Ovary (tissue), 9 donors: ENCODE data around the gene CNNM1. TPM values are rescaled to one million over a fixed set of nuclear protein-coding genes. Genes with fewer than 3 reads are reported as not detected.

ENCODE experiments used
- DNase-seq, 5 donors: peaks; one replicate each; pipeline ENCODE4 v3.0.0-alpha.2; 2019 to 2020
- H3K27ac ChIP-seq, 2 donors: fragments of 200-600 bp; one replicate each; pipeline versions ENCODE4 v1.5.1 to v1.8.0; 2019 to 2022
- H3K27me3 ChIP-seq: fragments of 200-600 bp; one replicate; pipeline ENCODE4 v1.8.0; 2022
- H3K36me3 ChIP-seq: fragments of 200-600 bp; sonication (generic); one replicate; pipeline ENCODE4 v1.5.1; 2019
- H3K4me1 ChIP-seq: one replicate; pipeline ENCODE4 v1.8.1; 2013; ENCODE audit warnings: mild to moderate bottlenecking, moderate library complexity; ENCODE audit not compliant: insufficient read depth
- H3K4me3 ChIP-seq: fragments of 200-600 bp; sonication (generic); one replicate; pipeline ENCODE4 v1.5.1; 2017
- H3K9me3 ChIP-seq, 2 donors: fragments of 200-600 bp in 1 of 2; sonication (generic) in 1 of 2; one replicate each; pipeline versions ENCODE4 v1.5.1 to v1.8.1; 2013 to 2019; ENCODE audit warnings: mild to moderate bottlenecking in 1 of 2, moderate library complexity in 1 of 2
- CTCF ChIP-seq, 3 donors: fragments of 450-650 bp in 2 of 3; fragments of 200-600 bp in 1 of 3; IDR thresholded peaks; one replicate each; pipeline versions ENCODE4 v1.5.1 to v1.8.0; 2016 to 2022; ENCODE audit warnings: antibody characterized with exemption in 3 of 3, mild to moderate bottlenecking in 1 of 3
- EP300 ChIP-seq: sonication (generic); formaldehyde crosslinking; IDR thresholded peaks from one replicate; pipeline ENCODE4 v1.6.1; 2017; ENCODE audit warnings: antibody characterized with exemption
- POLR2A ChIP-seq: fragments of 450-650 bp; IDR thresholded peaks from one replicate; pipeline ENCODE4 v1.6.1; 2017; ENCODE audit warnings: antibody characterized with exemption, mild to moderate bottlenecking, moderate library complexity
- WGBS, 3 donors: extraction: QIAGEN DNeasy Blood & Tissue Kit in 1 of 3; methylation state at CpG; one replicate each; pipeline versions ENCODE4 v1.1.5 to v1.1.7; 2013 to 2017; 5-methylcytosine and 5-hydroxymethylcytosine counted together
- intact Hi-C, 4 donors: fragments of 100-400 bp; cut with DNase I; formaldehyde crosslinking; loops; one replicate each; pipeline versions ENCODE4 v1.11.0 to v1.15.1; 2022 to 2023
- polyA plus RNA-seq, 2 donors: library from polyadenylated mRNA; stranded (reverse); fragments of 200-250 nt in 1 of 2; fragments of 350-450 nt in 1 of 2; fragmentation: Illumina TruSeq in 1 of 2; extraction: RNeasy Lipid Tissue Mini Kit (QIAGEN cat#74804) in 1 of 2; gene quantifications; one replicate each; pipeline ENCODE4 v1.2.3, GENCODE V29; 2013 to 2014
- total RNA-seq, 7 donors: library from RNA; depleted of rRNA in 2 of 7; stranded (reverse); fragments of >200 nt in 2 of 7; fragmentation: NEBNext Ultra II Directional in 3 of 7; extraction: Animal tissue kit (Norgen Biotek cat#: 25700) in 3 of 7; gene quantifications; one replicate each; pipeline versions ENCODE4 v1.1.0 to v1.2.4, GENCODE V29; 2016 to 2023
- donor health status: DM: no; HTN: no; CAD: no; lungs with moderate emphysema.
- donor health status: DM: no; HTN: no; CAD: no.
- donor health status: Bipolar disorder and iron deficiency.
- donor health status: DM: yes; HTN: yes; CAD: no.
- donor health status: DM: no; HTN: no; CAD: no.
- donor health status: DM: yes; HTN: yes; CAD: no.

The CNNM1 gene
- total and polyA plus RNA-seq, 9 donors: 1.0 to 3.9 (median 2.4) TPM

- no peaks in the 10 kb centered on the region for H3K27me3 ChIP-seq
- WGBS, 3 donors: 1% methylated on average over 76 to 94 of the region's 94 CpGs
- TF ChIP-seq POLR2A (no peak), CTCF (IDR thresholded peaks at IDR 0.05) (no peak), EP300 (no peak)
- H3K9me3 ChIP-seq: no peaks in the 10 kb centered on the region
- H3K36me3 ChIP-seq: no peaks in the 10 kb centered on the region
- H3K4me1 ChIP-seq: peaks cover 11% of the 10 kb centered on the region
- H3K27ac ChIP-seq: no peak overlapping the region
- DNase-seq: peak in 4 of 5 donors; percentile 19 to 60 (median 29)
- peak overlapping the region; percentile 46 for H3K4me3 ChIP-seq
- intact Hi-C loops: no loop called here
These were observed 594 bp downstream of the CNNM1 start for GRCh38 chr10:99329554-99330346.

GRCh38 chr10:99330347-99330924 is 1.3 kb downstream of the CNNM1 start:
- no peak for TF ChIP-seq EP300
- TF ChIP-seq CTCF (IDR thresholded peaks at IDR 0.05): no peak
- TF ChIP-seq POLR2A: no peak
- no peak overlapping the region for H3K27ac ChIP-seq
- no peaks in the 10 kb centered on the region for H3K9me3 ChIP-seq
- H3K4me3 ChIP-seq: peak overlapping the region; percentile 46
- WGBS, 3 donors: 32 to 45% (median 41%) methylated on average over 36 to 45 of the region's 45 CpGs
- intact Hi-C loops: no loop called here
- H3K27me3 ChIP-seq: no peaks in the 10 kb centered on the region
- H3K4me1 ChIP-seq: peaks cover 11% of the 10 kb centered on the region
- peak in 4 of 5 donors; percentile 24 to 62 (median 32) for DNase-seq
- H3K36me3 ChIP-seq: no peaks in the 10 kb centered on the region

- 68 to 76% (median 72%) methylated on average over 9 of the region's 9 CpGs for WGBS, 3 donors
- TF ChIP-seq CTCF (IDR thresholded peaks at IDR 0.05) (no peak), EP300 (no peak), POLR2A (no peak)
These were observed 2.1 kb downstream of the CNNM1 start for GRCh38 chr10:99331207-99331803.

DNA sequence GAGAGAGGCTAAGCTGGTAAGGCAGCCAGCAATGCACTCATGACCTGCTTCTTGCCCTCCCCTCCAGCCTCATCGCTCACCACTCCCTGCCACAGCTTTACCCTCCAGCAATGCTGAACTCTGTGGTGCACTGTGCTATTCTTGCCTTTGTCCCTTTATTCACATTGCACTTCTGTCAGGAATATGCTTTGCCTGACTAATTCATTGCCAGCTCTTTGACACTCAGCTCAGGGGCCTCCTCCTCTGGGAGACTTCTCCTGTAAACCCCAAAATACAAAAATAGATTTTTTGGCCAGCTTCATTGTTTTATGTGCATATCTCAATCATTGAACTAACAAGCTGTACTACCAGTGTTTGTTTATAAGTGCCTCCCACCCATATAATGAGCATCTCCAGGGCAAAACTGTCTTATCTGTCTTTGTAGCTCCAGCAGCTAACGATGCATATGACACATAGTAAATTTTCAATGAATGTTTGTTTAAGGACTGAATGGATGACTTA is 8.2 kb downstream of the CNNM1 start:
- Histone ChIP-seq H3K27me3 (no peaks in the 10 kb centered on the region), H3K36me3 (no peaks in the 10 kb centered on the region), H3K4me1 (peaks cover 1% of the 10 kb centered on the region), H3K27ac (no peak overlapping the region), H3K9me3 (no peaks in the 10 kb centered on the region), H3K4me3 (no peak overlapping the region)
- intact Hi-C loops: no loop called here
- DNase-seq: no peak
- no peak for TF ChIP-seq POLR2A
- TF ChIP-seq EP300: no peak
- no peak for TF ChIP-seq CTCF (IDR thresholded peaks at IDR 0.05)
- 36 to 43% (median 39%) methylated on average over 2 of the region's 2 CpGs for WGBS, 3 donors

More at GRCh38 chr10:99331207-99331803, 2.1 kb downstream of the CNNM1 start:
- Histone ChIP-seq H3K4me1 (peaks cover 11% of the 10 kb centered on the region), H3K36me3 (no peaks in the 10 kb centered on the region), H3K9me3 (no peaks in the 10 kb centered on the region), H3K27ac (no peak overlapping the region), H3K4me3 (no peak overlapping the region), H3K27me3 (no peaks in the 10 kb centered on the region)
- no peak for DNase-seq
- intact Hi-C loops: no loop called here
